ENCODE data around the gene RNF144A.

DNA sequence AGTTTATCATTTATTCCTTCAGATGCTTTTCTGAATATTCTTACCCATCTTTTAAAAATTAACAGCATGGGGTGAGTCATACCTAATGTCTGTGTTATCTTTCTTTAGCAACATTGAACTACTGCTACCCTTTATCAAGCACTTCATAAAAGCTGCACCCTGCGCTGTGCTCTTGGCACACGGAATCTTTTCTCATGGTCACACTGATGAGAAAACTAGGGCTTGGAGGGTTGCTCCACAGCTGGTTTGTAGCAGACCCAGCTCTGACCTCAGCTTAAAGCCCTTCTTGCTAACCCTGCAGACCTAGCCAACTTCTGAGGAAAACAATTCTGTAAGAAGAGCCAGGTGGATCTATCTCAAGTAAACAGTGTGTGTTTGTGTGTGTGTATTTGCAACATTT, 106.3 kb downstream of the RNF144A start:
- TF ChIP-seq YY1 (IDR thresholded peaks at IDR 0.05; ENCODE audit: low read depth): no peak
- TF ChIP-seq TCF12 (IDR thresholded peaks at IDR 0.05; ENCODE audit: low read depth): no peak
- TF ChIP-seq, protein P1, sequence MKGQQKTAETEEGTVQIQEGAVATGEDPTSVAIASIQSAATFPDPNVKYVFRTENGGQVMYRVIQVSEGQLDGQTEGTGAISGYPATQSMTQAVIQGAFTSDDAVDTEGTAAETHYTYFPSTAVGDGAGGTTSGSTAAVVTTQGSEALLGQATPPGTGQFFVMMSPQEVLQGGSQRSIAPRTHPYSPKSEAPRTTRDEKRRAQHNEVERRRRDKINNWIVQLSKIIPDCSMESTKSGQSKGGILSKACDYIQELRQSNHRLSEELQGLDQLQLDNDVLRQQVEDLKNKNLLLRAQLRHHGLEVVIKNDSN (IDR thresholded peaks at IDR 0.05): no peak
- TF ChIP-seq FOXM1 (IDR thresholded peaks at IDR 0.05; ENCODE audit: borderline replicate concordance, low read depth): no peak
- no peak for TF ChIP-seq EGR1 (IDR thresholded peaks at IDR 0.05)
- no peak for TF ChIP-seq ZBTB7A (IDR thresholded peaks at IDR 0.05; ENCODE audit: low read depth)
- TF ChIP-seq, protein P2, sequence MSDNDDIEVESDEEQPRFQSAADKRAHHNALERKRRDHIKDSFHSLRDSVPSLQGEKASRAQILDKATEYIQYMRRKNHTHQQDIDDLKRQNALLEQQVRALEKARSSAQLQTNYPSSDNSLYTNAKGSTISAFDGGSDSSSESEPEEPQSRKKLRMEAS (IDR thresholded peaks at IDR 0.05): no peak
- no peak for TF ChIP-seq CEBPB (IDR thresholded peaks at IDR 0.05)
- TF ChIP-seq CREB1 (IDR thresholded peaks at IDR 0.05; ENCODE audit: low read depth): no peak
- no peak for TF ChIP-seq EP300 (IDR thresholded peaks at IDR 0.05; ENCODE audit: borderline replicate concordance)
- TF ChIP-seq RAD21 (IDR thresholded peaks at IDR 0.05; ENCODE audit: low read depth): no peak
- TF ChIP-seq TAF1 (IDR thresholded peaks at IDR 0.05; ENCODE audit: low read depth): no peak
- TF ChIP-seq, protein P3, sequence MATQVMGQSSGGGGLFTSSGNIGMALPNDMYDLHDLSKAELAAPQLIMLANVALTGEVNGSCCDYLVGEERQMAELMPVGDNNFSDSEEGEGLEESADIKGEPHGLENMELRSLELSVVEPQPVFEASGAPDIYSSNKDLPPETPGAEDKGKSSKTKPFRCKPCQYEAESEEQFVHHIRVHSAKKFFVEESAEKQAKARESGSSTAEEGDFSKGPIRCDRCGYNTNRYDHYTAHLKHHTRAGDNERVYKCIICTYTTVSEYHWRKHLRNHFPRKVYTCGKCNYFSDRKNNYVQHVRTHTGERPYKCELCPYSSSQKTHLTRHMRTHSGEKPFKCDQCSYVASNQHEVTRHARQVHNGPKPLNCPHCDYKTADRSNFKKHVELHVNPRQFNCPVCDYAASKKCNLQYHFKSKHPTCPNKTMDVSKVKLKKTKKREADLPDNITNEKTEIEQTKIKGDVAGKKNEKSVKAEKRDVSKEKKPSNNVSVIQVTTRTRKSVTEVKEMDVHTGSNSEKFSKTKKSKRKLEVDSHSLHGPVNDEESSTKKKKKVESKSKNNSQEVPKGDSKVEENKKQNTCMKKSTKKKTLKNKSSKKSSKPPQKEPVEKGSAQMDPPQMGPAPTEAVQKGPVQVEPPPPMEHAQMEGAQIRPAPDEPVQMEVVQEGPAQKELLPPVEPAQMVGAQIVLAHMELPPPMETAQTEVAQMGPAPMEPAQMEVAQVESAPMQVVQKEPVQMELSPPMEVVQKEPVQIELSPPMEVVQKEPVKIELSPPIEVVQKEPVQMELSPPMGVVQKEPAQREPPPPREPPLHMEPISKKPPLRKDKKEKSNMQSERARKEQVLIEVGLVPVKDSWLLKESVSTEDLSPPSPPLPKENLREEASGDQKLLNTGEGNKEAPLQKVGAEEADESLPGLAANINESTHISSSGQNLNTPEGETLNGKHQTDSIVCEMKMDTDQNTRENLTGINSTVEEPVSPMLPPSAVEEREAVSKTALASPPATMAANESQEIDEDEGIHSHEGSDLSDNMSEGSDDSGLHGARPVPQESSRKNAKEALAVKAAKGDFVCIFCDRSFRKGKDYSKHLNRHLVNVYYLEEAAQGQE (IDR thresholded peaks at IDR 0.05; ENCODE audit: low read depth): no peak

All from Ishikawa (cell line).